Astrocyte of the spinal cord (primary cell): Measurements from ENCODE around the gene SORL1.

Experiments used
- DNase-seq: peaks from one replicate; pipeline ENCODE4 v3.0.0; 2011; ENCODE audit warnings: low read depth, low spot score
- H3K4me3 ChIP-seq: 2 replicates; pipeline ENCODE4 v1.5.1; 2011; ENCODE audit warnings: low read depth, mild to moderate bottlenecking, low read length, moderate library complexity
- CTCF ChIP-seq: IDR thresholded peaks from 2 replicates; pipeline ENCODE4 v1.5.1; 2012; ENCODE audit warnings: low read depth, mild to moderate bottlenecking, low read length, inconsistent platforms
- in situ Hi-C: cut with HindIII; loops from 2 replicates; pipeline ENCODE4 v1.10.0; 2017; ENCODE audit warnings: low sequenced_read_pairs

Gene SORL1

GRCh38 chr11:121681550-121682268 lies 229.6 kb downstream of the SORL1 start:
- no peak overlapping the region for H3K4me3 ChIP-seq
- no peak for TF ChIP-seq CTCF
- no peak for DNase-seq
- in situ Hi-C loops, result no loop called here
